ENCODE data around the gene SLC38A4.

The SLC38A4 gene

DNA sequence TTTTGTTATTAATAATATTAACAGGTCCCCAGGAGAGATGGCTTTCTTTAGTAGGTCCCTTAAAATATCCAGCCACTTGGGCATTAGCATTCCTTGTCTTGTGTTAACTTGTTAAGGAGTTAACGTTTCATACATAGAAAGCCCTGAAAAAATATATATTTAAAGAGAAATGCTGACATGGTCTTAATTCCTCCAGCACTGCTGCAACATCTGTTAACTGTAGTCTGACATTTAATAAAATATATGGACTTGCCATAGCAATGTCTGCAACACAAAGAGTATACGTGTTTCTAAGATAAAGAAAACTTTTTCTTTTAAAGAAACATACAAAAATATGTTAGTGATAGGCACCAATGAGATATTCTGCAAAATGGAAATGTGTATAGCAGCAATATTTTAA, 10.0 kb downstream of the SLC38A4 start:
- TF ChIP-seq, protein P1, sequence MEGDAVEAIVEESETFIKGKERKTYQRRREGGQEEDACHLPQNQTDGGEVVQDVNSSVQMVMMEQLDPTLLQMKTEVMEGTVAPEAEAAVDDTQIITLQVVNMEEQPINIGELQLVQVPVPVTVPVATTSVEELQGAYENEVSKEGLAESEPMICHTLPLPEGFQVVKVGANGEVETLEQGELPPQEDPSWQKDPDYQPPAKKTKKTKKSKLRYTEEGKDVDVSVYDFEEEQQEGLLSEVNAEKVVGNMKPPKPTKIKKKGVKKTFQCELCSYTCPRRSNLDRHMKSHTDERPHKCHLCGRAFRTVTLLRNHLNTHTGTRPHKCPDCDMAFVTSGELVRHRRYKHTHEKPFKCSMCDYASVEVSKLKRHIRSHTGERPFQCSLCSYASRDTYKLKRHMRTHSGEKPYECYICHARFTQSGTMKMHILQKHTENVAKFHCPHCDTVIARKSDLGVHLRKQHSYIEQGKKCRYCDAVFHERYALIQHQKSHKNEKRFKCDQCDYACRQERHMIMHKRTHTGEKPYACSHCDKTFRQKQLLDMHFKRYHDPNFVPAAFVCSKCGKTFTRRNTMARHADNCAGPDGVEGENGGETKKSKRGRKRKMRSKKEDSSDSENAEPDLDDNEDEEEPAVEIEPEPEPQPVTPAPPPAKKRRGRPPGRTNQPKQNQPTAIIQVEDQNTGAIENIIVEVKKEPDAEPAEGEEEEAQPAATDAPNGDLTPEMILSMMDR (IDR thresholded peaks at IDR 0.05; ENCODE audit: low read depth, low read length): no peak
- no peak overlapping the region for H3K4me3 ChIP-seq (ENCODE audit: low read depth, low read length)

DNA sequence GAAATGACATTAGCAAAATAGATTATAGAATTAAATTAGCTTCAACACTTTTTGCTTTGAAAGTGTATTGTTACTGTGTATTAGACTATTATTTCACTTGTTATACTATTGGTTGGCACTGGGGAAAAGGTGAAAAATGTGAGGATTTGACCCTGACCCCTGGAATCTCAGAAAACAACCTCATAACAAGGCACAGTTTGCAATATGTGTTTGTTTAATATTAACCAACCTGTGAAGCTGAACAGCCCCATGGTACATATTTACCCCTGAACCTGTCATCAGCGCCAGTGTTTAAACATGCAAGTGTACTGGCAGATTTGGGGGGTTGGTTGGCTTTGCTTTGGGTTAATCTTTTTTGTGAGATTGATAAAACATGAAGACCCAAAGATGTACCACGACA, 11.7 kb downstream of the SLC38A4 start:
- TF ChIP-seq, protein P1 (IDR thresholded peaks at IDR 0.05; ENCODE audit: low read depth, low read length): no peak
- no peak overlapping the region for H3K4me3 ChIP-seq (ENCODE audit: low read depth, low read length)

DNA sequence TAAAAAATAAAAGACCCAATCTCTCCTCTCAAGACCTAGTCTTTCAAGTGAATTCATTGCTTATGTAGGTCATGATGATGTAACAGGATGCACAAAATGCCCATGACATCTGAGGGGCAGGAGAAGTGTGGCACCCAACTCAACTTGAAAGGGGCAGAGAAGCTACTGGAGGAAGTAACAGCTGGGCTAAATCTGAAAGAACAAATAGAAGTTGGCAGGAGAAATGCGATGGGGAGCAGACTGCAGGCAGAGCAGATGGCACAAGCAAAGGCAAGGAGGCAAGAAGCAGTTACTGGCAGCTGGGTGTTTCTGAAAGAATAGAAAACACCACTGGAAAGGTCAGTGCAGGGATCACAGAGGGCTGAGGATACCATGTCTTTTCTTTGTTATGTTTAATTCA, 14.6 kb downstream of the SLC38A4 start:
- TF ChIP-seq, protein P1 (IDR thresholded peaks at IDR 0.05; ENCODE audit: low read depth, low read length): no peak
- no peak overlapping the region for H3K4me3 ChIP-seq (ENCODE audit: low read depth, low read length)

DNA sequence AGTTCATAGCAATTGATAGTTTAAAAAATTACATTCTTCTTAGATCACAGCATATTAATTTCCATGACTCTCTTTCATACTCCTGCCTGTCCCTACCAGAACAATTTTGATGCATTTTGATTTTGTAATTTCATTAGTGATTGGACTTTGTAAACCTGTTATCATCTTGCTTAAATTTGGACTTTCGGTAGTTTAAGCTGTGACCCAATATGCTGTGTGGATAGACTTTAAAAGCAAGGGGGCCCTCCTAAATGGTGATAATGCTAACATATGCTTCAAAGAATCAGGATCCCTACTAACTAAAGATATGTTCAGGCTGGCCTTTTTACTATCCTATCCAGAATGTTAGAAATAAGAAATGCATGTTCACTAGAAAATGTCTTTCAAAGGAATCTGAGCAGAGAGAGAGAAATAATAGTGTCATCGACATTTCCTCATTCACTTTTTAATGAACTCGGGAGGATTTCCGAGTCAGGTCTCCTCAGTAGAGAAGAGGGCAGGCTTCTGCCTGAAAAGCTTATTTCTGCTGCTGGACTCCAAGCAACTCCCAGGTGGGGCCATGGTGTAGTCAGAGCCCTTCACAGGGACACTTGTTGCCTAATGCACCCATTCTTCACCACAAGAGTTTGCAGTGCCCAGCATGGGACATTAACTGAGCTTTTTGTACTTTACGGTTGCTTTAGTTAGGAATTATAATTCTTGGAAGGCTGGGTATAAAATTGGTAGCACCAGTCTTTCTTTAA, 16.7 kb downstream of the SLC38A4 start:
- no peak overlapping the region for H3K4me3 ChIP-seq (ENCODE audit: low read depth, low read length)
- TF ChIP-seq, protein P1 (IDR thresholded peaks at IDR 0.05; ENCODE audit: low read depth, low read length): no peak

DNA sequence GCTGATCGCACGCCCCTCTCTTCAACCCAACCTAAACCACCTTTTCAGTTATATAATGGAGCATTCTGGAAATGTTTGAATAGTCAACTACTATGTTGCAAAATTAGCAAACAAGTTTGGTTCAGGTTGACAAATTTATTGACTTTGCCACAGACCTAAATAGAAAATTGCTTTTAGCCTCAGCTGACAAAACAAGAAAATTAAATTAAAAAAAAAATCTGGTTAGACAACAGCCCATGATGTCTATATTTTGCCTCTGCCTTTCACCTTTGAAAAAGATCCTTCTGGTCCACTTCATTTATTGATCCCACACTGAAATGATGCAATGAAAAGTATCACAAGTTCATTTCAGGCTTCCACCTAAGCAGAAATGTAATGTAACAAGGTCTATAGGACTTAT, 17.5 kb downstream of the SLC38A4 start:
- TF ChIP-seq, protein P1 (IDR thresholded peaks at IDR 0.05; ENCODE audit: low read depth, low read length): no peak

DNA sequence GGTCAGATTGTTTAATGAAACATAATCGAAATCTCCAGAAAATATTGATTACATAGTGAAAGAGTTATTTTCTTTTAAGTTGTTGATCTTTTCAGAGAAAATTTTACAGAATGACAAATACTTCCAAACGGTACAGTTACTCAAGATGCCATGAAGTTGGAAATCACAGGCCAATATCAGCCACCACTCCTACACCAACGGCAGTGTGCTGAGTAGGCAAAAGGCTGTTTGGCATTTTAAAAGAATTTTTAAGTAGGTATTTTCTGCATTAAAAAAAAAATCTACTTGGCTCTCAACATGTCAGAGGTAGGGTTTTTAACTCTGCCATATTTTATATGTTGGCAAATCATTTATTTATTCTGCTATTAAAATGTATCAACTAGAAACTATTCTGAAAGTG, 21.7 kb downstream of the SLC38A4 start:
- no peak overlapping the region for H3K4me3 ChIP-seq (ENCODE audit: low read depth, low read length)
- TF ChIP-seq, protein P1 (IDR thresholded peaks at IDR 0.05; ENCODE audit: low read depth, low read length): no peak

More for the DNA sequence above, 17.5 kb downstream of the SLC38A4 start:
- H3K4me3 ChIP-seq (ENCODE audit: low read depth, low read length): no peak overlapping the region

DNA sequence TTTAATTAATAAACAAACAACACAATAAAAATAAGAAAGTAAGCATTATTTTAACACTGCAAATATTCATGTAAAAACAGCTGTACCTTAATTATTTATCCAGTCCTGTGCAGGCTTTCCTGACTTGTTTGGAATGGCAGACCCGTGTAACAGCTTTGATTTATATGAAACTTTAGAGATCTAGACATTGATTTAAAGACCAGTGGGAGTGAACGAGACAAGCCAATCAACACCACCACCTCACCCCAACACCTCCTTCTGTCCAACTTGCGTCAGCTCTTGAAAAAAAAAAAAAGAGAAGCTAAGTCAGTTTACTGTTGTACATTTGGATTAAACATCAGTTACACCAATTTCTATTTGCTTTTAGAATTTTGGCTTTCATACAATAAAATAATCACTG, 22.3 kb downstream of the SLC38A4 start:
- no peak overlapping the region for H3K4me3 ChIP-seq (ENCODE audit: low read depth, low read length)
- TF ChIP-seq, protein P1 (IDR thresholded peaks at IDR 0.05; ENCODE audit: low read depth, low read length): no peak

Measured in WI38 (cell line).